ENCODE measurements around the gene CYB5RL.
"Not testable (repeated sequence)": the region's sequence is repeated elsewhere in the genome, so short reads cannot be mapped to it uniquely, and the experiment has no call there.

GRCh38 chr1:54233196-54233595 lies 33.4 kb upstream of the CYB5RL start:
- not testable (repeated sequence) for TF ChIP-seq CTCF (IDR thresholded peaks at IDR 0.05; ENCODE audit: extremely low read depth in 1 of 2, insufficient read depth in 1 of 2, low read depth in 1 of 2, low read length in 2 of 2); POLR2A (IDR thresholded peaks at IDR 0.05; ENCODE audit: low read depth, low read length); EZH2 (IDR thresholded peaks at IDR 0.05; ENCODE audit: borderline replicate concordance, low read depth, low read length, severe bottlenecking); MAX (IDR thresholded peaks at IDR 0.05; ENCODE audit: insufficient read depth, insufficient read length)

Measured in endothelial cell of umbilical vein (primary cell).